ENCODE results near the gene LRRC52. TPM values are rescaled to one million over a fixed set of nuclear protein-coding genes. Genes with fewer than 3 reads are reported as not detected.
A peak's percentile ranks its signal among the peaks of the same experiment; 100 is the strongest.

Gene LRRC52
- polyA plus RNA-seq, 1 donor: 0.16 TPM

DNA sequence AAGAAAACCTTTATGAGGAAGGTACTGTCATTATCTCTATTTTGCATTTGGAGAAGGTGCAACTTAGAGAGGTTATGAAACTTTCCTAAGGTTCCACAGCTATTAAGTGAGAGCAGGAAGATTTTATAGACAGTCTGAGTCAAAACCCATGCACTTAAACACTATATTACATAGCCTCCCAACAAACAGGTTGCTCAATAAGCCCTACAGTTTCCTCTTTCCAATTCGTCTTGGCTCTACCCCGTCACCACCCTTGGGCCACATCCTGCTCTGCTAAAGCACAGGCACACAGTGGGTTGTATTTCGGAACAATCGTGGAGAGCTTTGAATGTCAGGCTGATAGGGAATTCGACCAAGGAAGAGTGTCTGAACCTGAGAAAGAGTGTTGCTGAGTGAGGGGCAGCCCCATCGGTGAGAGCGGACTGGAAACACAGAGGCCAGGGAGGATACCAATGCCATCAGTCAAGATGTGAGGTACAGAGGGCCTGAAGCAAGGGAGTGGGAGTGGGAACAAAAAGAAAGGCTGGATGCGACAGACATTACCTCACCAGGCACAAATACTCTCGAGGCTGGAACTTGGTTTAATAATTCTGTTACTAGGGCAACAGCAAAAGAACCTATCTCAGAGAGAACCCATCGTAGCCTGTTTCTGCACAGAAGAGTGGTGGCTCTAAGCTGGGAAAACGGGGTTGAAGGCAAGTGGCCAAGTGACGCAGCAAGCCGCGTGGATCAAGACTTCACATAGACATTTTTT is 6.3 kb upstream of the LRRC52 start:
- no peak for DNase-seq (ENCODE audit: low read depth)

DNA sequence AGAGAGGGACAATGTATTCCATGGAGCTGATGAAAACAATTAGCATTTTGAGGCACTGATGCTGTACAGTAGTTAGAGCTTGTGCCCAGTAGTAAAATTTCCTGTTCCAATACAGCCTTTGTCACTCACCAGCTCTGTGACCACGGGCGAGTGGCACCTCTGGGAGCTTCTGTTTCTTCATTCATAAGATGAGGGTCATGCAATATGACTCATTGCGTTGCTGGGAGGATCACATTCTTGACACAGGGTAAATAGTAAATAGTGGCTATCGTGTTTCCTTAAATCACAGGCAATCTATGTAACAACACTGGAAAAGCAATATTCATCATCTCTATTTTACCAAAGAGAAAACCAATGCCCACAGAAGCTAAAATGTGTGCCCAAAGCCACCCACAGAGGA is 4.5 kb upstream of the LRRC52 start:
- no peak for DNase-seq (ENCODE audit: low read depth)

DNA sequence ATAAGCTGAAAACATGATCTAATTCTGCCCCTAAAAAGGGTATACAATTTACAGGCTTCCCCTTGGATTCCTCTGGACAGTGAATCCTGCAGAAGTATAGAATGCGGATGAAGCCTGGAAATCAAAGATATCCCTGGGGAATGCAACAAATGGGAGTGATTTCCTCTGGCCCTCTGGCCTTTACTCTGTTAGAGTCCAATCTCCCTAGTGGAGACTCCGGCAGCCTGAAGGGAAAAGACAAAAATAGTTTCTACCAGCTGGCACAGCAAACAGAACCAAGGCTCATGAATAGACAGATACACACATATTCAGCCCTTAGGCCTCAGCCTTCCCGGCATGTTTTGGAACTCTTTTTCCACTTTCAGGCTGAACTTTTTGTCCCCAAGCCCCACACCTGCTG is 3.9 kb upstream of the LRRC52 start:
- no peak for DNase-seq (ENCODE audit: low read depth)

DNA sequence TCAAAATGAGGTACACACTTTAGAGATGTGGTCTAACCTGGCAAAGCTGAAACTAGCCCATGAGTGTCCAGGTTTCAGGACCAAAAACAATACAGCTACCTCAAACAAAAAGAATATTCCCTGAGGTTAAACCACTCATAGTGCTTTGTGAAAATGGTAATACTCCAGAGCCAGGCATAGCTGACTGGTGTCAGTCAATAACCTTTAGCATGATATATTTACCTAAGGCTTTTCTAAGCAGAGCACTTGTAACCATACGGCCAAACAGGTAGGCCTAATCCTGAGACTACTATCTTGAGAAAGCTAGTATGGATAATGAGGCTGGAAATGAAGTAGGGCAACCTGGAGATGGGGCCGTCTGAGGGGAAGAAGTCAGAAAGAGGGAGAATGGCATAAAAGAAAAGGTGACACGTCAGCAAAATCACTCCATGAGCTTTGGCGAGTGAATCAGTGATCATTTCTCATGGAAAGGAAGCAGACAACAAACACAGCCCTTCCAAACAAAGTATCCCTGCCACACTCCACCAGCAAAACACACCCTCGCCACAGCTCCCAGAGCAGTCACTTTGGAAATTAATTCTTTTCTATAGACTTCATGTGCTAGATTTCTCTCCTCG is 1.7 kb upstream of the LRRC52 start:
- DNase-seq (ENCODE audit: low read depth): no peak

DNA sequence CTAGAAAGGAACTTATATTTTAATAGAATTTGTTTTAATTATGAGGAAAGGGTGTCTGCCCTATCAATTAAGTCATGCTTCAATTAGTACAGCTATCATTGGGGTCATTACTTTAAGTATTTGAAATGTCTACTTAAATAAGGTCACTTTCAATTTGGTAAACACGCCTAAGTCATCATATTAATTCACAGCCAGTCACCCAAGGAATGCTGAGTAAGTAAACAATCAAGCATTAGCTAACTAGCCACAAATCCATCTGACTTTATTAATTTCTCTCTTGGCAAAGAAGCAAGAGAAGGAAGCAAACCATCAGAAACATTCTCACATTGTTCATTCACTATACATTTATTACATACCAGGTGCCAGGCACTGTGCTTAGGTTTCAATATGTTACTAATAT is 1.2 kb upstream of the LRRC52 start:
- no peak for DNase-seq (ENCODE audit: low read depth)

DNA sequence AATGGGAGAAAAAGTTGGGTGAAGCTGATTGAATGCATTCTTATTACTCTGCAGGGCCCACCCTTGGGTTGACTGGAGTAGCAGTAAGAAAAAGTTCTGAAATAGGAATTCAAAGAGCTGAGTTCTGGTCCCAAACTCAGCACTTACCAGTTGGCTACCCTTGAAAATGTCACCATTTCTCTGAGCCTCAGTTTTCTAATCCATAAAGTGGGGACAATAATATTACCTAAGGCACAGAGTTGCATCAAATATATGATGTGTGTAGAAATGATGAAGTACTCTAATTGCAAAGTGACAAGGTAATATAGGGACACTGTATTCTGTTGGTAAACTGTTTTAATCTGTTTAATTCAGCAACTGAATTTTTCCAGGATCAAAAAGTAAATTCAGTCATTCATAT is 1.2 kb downstream of the LRRC52 start:
- DNase-seq (ENCODE audit: low read depth): no peak

DNA sequence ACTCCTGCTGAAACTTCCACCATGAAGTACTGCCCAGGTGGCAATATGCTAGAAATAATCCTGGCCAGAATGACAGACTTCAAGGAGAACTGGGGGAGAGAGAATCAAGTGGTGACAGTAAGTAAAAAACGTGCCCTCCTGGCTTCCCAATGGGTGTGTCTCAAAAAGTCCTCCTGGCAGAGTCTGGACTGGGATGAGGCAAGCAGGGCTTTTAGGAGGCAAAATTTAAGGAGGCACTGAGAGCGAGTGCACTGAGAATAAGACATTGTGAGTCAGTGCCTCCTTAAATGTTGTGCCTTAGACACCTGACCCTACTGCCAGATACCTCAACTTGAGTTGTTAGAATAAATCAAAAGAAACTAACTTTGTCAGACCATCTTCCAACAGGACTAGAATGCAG is 2.2 kb downstream of the LRRC52 start:
- DNase-seq (ENCODE audit: low read depth): no peak

DNA sequence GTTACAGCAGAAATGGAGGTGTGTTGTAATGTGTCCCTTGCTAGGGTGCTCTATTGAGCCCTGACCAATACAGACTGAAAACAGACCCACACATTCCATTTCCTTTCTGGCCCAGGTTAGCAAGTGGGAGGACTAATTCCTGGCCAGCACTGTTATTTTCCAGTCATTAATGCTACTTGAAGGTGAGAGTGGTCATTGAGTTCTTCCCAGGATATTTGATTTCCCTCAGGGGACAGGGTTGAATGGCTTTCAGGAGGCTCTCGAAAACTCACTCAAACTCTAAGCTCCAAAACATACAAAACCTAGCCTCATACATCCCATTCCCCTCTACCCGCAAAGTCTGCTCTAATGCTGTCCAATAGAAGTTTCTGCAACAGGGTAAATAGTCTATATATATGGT is 6.2 kb downstream of the LRRC52 start:
- no peak for DNase-seq (ENCODE audit: low read depth)

DNA sequence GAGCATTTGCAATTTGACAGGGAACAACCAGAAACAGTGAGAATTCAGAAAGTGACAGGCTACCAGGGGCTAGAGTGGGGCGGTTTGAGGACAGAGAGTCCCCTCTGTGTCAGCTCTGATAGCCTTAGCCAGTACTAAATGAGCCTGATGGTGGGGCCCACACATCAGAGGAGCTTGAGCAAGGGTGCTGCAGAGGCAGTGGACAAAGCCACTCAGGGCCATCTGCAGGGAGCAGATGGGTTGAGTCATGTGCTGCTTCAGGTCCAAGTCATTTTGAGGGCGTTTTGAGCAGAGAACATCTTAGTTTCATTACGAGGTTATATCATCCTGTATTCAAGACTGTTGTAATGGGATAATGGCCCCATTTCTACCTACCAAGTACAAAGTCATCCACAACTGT is 7.7 kb downstream of the LRRC52 start:
- no peak for DNase-seq (ENCODE audit: low read depth)

DNA sequence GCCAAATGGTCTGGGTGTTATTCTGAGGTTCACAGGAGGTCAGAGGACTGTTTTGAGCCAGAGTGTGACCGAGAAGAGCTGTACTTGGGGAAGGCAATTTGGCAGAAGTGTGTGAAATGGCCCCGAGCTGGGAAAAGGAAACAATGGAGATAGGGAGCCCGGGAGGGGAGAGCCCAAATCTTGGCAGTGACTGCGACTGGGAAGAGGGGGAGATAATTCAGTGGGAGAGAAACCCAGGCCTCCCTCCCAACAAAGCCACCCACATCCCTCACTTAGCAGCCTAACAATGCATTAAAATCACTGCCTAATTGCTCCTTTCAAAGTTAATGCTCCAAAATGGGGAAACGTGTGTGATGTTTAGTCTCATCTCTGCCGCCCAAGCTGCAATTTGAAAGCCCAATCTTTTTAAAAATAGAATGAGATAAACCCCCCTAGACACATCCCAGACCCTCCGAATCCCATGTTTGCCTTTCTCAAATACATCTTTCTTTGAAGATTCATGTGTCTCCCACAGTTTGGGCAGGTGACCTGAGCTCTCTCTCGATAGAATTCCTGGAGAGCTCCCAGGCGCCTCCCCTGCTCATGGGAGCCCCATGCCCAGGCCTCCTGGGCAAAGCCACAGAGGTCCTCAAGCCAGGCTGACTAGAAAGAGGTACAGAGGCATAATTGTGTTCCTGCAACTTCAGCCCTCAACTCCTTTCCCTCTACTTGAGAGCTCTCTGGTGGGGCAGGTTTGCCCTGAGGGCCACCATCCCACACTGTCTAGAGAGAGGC is 17.3 kb downstream of the LRRC52 start:
- DNase-seq (ENCODE audit: low read depth): no peak

DNA sequence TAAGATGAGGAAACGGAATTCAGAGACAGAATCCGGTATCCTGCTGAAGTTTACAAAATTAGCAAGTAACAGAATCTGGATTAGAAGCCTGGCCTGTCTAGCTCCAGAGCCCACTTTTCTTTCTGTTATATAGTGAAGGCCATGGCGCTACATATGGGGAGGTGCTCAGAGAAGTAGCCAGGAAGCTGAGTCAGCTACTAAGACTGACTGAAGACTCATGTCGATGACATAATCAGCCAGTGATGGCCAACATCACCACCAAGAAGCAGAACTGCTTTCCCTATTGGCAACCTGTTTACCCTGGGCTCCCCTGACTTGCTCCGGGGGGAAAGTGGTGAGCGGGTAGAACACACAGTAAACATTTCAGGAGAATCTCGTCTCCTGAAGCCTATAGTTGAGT is 18.8 kb downstream of the LRRC52 start:
- no peak for DNase-seq (ENCODE audit: low read depth)

DNA sequence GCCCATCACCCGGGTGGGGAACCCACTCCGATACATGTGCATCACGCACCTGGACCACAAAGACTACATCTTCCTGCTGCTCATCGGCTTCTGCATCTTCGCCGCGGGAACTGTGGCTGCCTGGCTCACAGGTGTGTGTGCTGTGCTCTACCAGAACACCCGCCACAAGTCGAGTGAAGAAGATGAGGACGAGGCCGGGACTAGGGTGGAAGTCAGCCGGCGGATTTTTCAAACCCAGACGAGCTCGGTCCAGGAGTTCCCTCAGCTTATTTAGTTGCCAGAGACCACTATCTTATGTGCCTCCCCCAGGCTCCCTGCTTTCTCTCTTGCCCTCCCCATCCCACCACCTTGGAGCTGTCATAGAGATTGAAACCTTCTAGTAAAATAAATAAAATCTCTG is 19.8 kb downstream of the LRRC52 start:
- no peak for DNase-seq (ENCODE audit: low read depth)

DNA sequence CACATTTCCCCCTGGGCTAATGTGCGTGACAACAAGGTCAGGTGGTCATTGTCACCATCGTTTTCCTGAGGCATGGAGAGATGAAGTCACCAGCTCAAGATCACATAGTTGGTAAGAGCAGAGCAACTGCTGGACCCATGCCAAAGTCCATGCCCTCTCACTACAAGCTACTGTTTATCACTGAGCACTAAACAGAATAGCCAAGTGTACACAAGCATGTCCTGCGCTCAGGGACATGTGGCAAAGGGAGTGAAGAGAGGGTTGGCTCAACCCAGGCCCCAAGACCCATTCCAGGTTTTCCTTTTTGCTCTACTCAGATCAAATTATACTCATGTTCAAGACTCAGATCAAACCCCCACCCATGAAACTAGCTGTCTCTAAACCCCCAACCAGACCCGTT is 20.8 kb downstream of the LRRC52 start:
- DNase-seq (ENCODE audit: low read depth): no peak

DNA sequence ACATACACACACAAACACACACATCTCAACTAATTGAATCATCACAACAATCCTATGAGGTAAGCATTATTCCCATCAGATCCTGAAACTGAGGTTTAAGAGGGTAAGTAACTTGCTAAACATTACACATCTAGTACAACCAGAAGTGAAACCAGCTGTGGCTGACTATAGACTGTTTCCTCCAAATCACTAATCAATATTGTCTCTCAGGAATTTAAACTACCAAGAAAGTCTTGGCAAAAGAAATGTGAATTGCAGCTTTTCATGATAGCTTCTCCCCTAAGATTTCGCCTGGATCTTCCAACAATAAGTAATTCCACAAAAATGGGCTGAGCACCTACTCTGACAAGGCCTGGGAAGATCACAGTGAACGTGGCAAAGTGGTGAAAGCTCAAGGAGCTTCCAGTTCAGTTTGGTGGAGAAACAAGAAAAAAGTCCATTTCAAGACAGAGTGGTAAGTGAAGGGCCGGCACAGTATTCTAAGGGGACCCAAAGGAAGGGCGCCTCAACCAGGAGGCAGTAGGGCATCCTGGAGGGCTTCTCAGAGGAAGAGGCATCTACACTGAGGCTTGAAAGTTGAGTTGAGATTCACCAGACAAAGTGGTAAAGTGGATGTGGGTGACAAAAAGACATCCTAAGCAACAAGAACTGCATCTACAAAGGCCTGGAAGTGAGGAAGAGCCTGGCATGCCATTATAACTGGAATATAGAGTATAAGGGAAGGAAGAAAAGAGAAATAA is 22.1 kb downstream of the LRRC52 start:
- DNase-seq (ENCODE audit: low read depth): peak; percentile 36

DNA sequence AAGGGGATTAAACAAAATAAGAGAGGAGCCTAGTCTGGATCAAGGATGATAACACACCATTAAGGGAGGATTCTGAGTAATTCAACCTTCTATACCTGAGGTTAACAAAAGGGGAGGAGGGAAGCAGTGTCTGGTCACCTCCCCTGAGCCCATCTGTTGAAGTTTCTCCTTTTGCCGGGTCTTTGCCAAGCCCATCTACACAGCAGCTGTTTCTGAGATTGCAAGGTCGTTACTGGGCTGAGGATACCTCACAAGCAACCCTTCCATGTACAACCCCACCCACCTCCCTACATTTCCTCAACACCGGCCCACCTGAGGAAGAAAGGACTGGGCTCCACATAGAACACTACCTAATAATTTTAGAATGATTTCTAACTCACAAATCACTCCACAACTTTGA is 26.3 kb downstream of the LRRC52 start:
- no peak for DNase-seq (ENCODE audit: low read depth)

DNA sequence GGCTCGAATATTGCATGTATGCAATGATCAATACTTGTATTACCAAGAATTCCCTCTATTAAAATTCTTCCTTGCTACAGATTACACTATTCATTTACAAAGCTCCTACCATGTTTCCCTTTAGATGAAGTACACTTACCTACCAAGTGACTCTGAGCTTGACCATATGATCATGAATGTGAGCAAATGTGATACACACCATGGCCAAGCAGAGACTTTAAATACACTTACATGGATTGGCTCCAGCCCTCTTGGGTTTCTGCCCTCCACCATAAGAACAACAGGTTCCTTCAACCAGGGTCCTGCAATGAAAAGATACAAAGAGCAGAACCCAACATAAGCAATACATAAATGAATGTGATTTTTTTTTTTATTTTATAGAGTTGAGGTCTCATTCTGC is 30.0 kb downstream of the LRRC52 start:
- no peak for DNase-seq (ENCODE audit: low read depth)

DNA sequence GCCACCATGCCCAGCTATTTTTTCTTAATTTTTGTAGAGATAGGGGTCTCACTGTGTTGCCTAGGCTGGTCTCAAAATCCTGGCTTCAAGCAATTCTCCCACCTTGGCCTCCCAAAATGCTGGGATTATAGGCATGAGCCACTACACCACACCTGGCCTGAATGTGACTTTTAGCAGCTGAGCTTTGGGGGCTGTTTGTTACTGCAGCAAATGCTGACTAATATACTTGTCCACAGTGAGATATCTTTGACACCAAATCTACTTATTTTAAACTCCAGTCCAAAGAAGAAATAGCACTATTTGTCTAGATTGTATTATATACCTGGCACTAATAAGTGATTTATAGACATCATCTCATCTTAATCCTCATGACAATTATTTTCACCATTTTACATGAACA is 30.5 kb downstream of the LRRC52 start:
- DNase-seq (ENCODE audit: low read depth): no peak

DNA sequence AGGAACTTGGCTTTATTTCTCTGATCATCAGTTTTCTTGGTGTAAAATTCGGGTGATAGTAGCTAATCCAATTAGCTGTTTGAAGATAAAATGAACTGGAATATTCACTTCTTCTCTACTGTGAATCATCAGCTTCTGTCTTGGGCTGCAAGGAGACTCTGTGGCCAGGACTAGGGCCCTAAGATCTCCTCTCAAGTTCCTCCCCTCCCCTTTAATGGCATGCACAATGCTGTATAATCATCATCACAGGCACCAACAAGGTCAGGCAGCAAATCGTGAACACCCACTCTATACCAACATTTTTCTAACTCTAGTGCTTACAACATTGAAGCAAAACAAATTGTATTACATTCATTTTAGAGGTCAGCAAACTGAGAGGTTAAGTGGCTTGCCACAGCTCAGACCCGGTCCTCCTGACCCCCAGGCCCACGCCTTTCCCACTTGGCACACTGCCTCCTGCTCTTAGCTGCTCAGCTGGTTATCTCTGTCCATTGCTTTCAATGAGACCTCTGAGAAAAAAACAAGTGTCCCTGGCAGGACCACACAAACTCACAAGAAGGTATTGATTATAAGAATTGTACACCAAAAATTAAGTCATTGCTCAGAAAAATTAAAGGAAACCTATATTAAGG is 31.8 kb downstream of the LRRC52 start:
- no peak for DNase-seq (ENCODE audit: low read depth)

DNA sequence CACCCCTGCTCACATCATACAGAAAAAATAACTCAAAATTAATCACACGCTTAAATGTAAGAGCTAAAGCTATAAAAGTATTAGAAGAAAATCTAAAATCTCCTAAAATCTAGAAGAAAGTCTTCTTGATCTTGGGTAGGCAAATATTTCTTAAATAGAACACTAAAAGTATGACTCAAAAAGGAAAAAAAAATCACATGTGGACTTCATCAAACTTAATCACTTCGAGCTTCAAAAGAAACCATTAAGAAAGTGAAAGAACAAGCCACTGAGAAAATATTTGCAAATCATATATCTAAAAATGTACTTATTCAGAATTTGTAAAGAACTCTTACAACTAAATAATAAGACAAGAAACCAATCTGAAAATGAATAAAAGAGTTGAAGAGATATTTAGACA is 32.7 kb downstream of the LRRC52 start:
- DNase-seq (ENCODE audit: low read depth): no peak

DNA sequence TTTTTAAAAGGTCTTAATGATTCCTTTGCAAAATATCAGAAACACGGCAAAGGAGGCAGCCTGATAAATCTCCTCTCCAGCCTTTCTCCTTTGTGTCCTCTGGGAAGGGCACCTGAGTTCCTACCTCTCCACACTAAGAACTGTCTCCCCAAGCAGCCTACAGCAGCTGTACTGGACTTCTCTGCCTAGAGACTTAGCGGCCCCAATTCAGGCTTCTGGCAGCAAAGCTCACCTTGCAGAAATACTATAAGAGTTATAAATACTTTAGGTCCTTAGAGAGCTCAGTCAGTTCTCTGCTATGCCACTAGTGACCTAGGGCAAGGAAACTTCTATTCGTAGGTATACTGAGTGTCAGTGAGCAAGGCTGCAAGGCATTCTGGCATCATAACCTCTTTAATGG is 33.9 kb downstream of the LRRC52 start:
- DNase-seq (ENCODE audit: low read depth): no peak

DNA sequence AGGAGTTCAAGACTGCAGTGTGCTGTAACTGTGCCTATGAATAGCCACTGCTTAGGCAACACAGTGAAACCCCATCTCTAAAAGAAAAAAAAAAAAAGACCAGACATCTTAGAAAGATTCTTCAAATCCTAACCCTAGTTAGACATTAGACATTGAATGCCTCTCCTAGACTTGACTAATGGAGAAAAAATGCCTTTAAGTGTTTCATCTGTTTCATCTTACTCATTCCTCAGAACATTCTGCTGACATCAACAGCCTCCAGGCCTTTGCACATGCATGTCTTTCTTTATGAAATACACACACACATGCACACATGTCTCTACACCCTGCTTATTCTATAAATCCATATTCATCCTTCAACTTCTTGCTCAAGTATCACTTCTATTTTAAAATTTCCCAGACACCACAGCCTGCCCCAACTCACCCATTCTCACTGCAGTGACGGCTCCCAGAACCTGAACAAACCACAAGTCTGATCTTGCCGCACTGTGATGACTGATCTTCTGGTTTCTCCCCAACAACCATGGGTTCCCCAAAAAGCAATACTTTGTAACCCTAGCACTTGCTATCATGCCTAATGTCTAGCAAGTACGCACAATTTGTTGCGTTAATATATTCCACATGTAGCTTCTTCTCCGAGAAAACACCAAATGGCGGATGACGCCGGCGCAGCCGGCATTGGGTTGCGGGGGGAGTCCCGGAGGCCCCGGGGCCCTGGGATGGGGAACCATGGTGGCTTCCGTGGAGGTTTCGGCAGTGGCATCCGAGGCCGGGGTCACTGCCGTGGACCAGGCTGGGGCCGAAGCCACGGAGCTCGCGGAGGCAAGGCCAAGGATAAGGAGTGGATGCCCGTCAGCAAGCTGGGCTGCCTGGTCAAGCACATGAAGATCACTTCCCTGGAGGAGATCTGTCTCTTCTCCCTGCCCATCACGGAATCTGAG is 37.4 kb downstream of the LRRC52 start:
- DNase-seq (ENCODE audit: low read depth): no peak
